ENCODE measurements around the gene L3MBTL1.

- no peak for TF ChIP-seq CTCF (IDR thresholded peaks at IDR 0.05)
- no peak for TF ChIP-seq POLR2A (IDR thresholded peaks at IDR 0.05)
Measured at GRCh38 chr20:43530321-43531090, 23.0 kb downstream of the L3MBTL1 start.

Measured in right lobe of liver (tissue), 4 donors.